DND-41 (cell line): ENCODE measurements around the gene IDH1.

Experiments
- EZH2 ChIP-seq: IDR thresholded peaks from 3 replicates; pipeline ENCODE4 v1.6.1; 2012; ENCODE audit warnings: borderline replicate concordance, low read depth, mild to moderate bottlenecking, moderate library complexity, low read length, inconsistent platforms; ENCODE audit not compliant: severe bottlenecking
- TF ChIP-seq, protein P1 (sequence below): IDR thresholded peaks from 2 replicates; pipeline ENCODE4 v1.5.1; 2012; ENCODE audit warnings: borderline replicate concordance, low read length, moderate library complexity, mild to moderate bottlenecking; ENCODE audit not compliant: poor library complexity, severe bottlenecking; ENCODE audit errors: extremely low read depth

DNA sequence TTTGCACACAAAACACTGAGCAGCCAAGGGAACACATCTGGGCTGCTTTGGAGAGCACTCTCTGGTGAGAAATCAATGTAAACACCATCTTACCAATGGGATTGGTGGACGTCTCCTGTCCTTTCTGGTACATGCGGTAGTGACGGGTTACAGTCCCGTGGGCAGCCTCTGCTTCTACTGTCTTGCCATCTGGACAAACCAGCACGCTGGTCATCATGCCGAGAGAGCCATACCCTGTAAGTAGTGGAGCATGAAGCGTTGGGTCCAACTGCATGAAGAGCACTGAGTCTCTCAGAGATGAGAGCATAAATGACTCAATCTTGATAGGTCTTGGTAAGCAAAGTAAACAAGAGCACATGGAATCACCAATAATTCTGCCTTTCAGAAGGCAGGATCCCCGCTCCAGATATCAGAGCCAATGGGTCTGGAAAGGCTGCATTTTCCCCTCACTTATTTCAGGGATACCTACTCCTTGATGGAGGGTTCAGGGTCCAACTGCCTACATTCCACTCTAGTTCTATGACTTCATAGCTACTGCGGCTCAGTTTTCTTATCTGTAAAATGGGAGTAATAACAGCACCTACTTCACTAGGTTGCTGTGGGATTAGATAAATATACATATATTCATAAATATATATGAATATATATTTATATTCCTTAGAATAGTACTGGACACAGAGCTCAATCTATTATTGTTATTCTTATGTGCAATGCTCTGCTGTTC, 14.9 kb downstream of the IDH1 start:
- TF ChIP-seq, protein P1, sequence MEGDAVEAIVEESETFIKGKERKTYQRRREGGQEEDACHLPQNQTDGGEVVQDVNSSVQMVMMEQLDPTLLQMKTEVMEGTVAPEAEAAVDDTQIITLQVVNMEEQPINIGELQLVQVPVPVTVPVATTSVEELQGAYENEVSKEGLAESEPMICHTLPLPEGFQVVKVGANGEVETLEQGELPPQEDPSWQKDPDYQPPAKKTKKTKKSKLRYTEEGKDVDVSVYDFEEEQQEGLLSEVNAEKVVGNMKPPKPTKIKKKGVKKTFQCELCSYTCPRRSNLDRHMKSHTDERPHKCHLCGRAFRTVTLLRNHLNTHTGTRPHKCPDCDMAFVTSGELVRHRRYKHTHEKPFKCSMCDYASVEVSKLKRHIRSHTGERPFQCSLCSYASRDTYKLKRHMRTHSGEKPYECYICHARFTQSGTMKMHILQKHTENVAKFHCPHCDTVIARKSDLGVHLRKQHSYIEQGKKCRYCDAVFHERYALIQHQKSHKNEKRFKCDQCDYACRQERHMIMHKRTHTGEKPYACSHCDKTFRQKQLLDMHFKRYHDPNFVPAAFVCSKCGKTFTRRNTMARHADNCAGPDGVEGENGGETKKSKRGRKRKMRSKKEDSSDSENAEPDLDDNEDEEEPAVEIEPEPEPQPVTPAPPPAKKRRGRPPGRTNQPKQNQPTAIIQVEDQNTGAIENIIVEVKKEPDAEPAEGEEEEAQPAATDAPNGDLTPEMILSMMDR: no peak
- TF ChIP-seq EZH2: no peak
